ENCODE measurements around the gene TSPAN18. TPM values are rescaled to one million over a fixed set of nuclear protein-coding genes. Genes with fewer than 3 reads are reported as not detected.

TSPAN18 gene
- polyA plus RNA-seq, 1 of the 3 experiments (the other 2 are of a cell fraction): 0.72 TPM

- 0 out of 2 replicates have a peak, but pooled peaks have one; percentile 2 for TF ChIP-seq RXRA (IDR thresholded peaks at IDR 0.05; ENCODE audit: borderline replicate concordance, low read depth)
- TF ChIP-seq EP300 (IDR thresholded peaks at IDR 0.05; ENCODE audit: borderline replicate concordance in 1 of 2, low read depth in 1 of 2, low read length in 1 of 2): no peak
- TF ChIP-seq JUND (IDR thresholded peaks at IDR 0.05): no peak
- POLR2A ChIA-PET: interaction anchor here (1.4 kb wide), 1 partner anchor 119 kb away, joined by 3 read pairs; no protein-coding TSS in a partner anchor
- Histone ChIP-seq H3K79me2 (ENCODE audit: insufficient read depth) (no peaks in the 10 kb centered on the region), H3K4me1 (ENCODE audit: control insufficient read depth in 1 of 2, insufficient read depth in 2 of 2, low read depth in 1 of 2, low read length in 1 of 2) (peaks cover 17 to 53% of the 10 kb centered on the region in 2 experiments; a peak in 3 of 4 replicates), H3K27me3 (ENCODE audit: insufficient read depth) (no peaks in the 10 kb centered on the region), H3K36me3 (replicated peaks in 1 of 2; ENCODE audit: control insufficient read depth in 1 of 2, insufficient read depth in 2 of 2, low read length in 1 of 2) (no peaks in the 10 kb centered on the region), H3K4me2 (peak overlapping the region; percentile 58; the same call in 1 of the 2 replicates), H3K27ac (ENCODE audit: low read depth in 2 of 2, low read length in 1 of 2) (peak overlapping the region; percentile 23 to 84; a peak in 2 of 4 replicates), H4K20me1 (ENCODE audit: insufficient read depth) (no peaks in the 10 kb centered on the region), H3F3A (replicated peaks; ENCODE audit: insufficient read depth) (peaks cover 4% of the 10 kb centered on the region), H3K9me2 (no peaks in the 10 kb centered on the region), H2AFZ (ENCODE audit: low read depth) (no peak overlapping the region), H3K9me3 (no peaks in the 10 kb centered on the region), H3K9ac (no peak overlapping the region), H3K4me3 (ENCODE audit: low read depth in 2 of 2, low read length in 1 of 2) (no peak overlapping the region)
- WGBS (ENCODE audit: low lambda C conversion rate): 80% methylated on average over 5 of the region's 5 CpGs
- CTCF ChIA-PET: interaction anchor here (1.2 to 1.9 kb wide), 3 partner anchors 18 to 64 kb away, joined by 4 to 6 read pairs (median 5); no protein-coding TSS in a partner anchor
- no peak for DNase-seq
Measured at GRCh38 chr11:44862558-44863101, 135.9 kb downstream of the TSPAN18 start.

GRCh38 chr11:44863231-44863630, 136.5 kb downstream of the TSPAN18 start:
- peaks cover 17 to 53% of the 10 kb centered on the region in 2 experiments; a peak in 3 of 4 replicates for H3K4me1 ChIP-seq (ENCODE audit: control insufficient read depth in 1 of 2, insufficient read depth in 2 of 2, low read depth in 1 of 2, low read length in 1 of 2)
- H3K27me3 ChIP-seq (ENCODE audit: insufficient read depth): no peaks in the 10 kb centered on the region
- H3K9me3 ChIP-seq: no peaks in the 10 kb centered on the region
- H3K9me2 ChIP-seq: no peaks in the 10 kb centered on the region
- no peaks in the 10 kb centered on the region for H3K36me3 ChIP-seq (replicated peaks in 1 of 2; ENCODE audit: control insufficient read depth in 1 of 2, insufficient read depth in 2 of 2, low read length in 1 of 2)
- 96% methylated on average over 6 of the region's 6 CpGs for WGBS (ENCODE audit: low lambda C conversion rate)
- H2AFZ ChIP-seq (ENCODE audit: low read depth): no peak overlapping the region
- no peaks in the 10 kb centered on the region for H4K20me1 ChIP-seq (ENCODE audit: insufficient read depth)
- H3K9ac ChIP-seq: no peak overlapping the region
- peaks cover 4% of the 10 kb centered on the region for H3F3A ChIP-seq (replicated peaks; ENCODE audit: insufficient read depth)
- ChIA-PET CTCF (interaction anchor here (1.2 to 1.9 kb wide), 2 partner anchors 17 to 30 kb away, joined by 4 to 6 read pairs; no protein-coding TSS in a partner anchor), POLR2A (interaction anchor here (1.4 kb wide), 1 partner anchor 119 kb away, joined by 3 read pairs; no protein-coding TSS in a partner anchor)
- TF ChIP-seq GATA2 (CRISPR knock-in tag; IDR thresholded peaks at IDR 0.05) (no peak), TEAD4 (IDR thresholded peaks at IDR 0.05; ENCODE audit: borderline replicate concordance, insufficient read depth) (no peak), FOXJ3 (CRISPR knock-in tag; IDR thresholded peaks at IDR 0.05) (no peak), NRF1 (IDR thresholded peaks at IDR 0.05; ENCODE audit: low read depth, low read length) (no peak), MXI1 (IDR thresholded peaks at IDR 0.05; ENCODE audit: low read depth, low read length) (no peak), RFX5 (IDR thresholded peaks at IDR 0.05; ENCODE audit: low read length) (no peak), GABPA (IDR thresholded peaks at IDR 0.05; ENCODE audit: low read depth) (no peak), RXRA (IDR thresholded peaks at IDR 0.05; ENCODE audit: borderline replicate concordance, low read depth) (no peak), RAD21 (IDR thresholded peaks at IDR 0.05; ENCODE audit: low read length) (no peak), CHD2 (IDR thresholded peaks at IDR 0.05; ENCODE audit: low read length, partially characterized antibody) (no peak), TAF1 (IDR thresholded peaks at IDR 0.05; ENCODE audit: borderline replicate concordance, low read depth, low read length) (no peak), TCF12 (IDR thresholded peaks at IDR 0.05) (no peak), ZBTB33 (IDR thresholded peaks at IDR 0.05; ENCODE audit: borderline replicate concordance, low read depth) (no peak), SIN3A (IDR thresholded peaks at IDR 0.05; ENCODE audit: borderline replicate concordance, low read depth, low read length) (no peak), USF2 (IDR thresholded peaks at IDR 0.05; ENCODE audit: borderline replicate concordance, low read depth, low read length) (no peak)
- H3K27ac ChIP-seq (ENCODE audit: low read depth in 2 of 2, low read length in 1 of 2): 0 out of 4 replicates have a peak overlapping the region, but pooled peaks of 1 of the 2 experiments have one; percentile 9
- H3K4me2 ChIP-seq: no peak overlapping the region
- DNase-seq: no peak
- H3K79me2 ChIP-seq (ENCODE audit: insufficient read depth): no peaks in the 10 kb centered on the region
- H3K4me3 ChIP-seq (ENCODE audit: low read depth in 2 of 2, low read length in 1 of 2): no peak overlapping the region
